HG02763 (cell line): ENCODE data around the gene FBXL7.

Experiments used
- ATAC-seq: cut with Tn5 transposase; IDR thresholded peaks from one replicate; pipeline ENCODE4 v1.9.1; 2021; ENCODE audit warnings: mild to moderate bottlenecking, moderate library complexity; ENCODE audit not compliant: unreplicated experiment

The FBXL7 gene

DNA sequence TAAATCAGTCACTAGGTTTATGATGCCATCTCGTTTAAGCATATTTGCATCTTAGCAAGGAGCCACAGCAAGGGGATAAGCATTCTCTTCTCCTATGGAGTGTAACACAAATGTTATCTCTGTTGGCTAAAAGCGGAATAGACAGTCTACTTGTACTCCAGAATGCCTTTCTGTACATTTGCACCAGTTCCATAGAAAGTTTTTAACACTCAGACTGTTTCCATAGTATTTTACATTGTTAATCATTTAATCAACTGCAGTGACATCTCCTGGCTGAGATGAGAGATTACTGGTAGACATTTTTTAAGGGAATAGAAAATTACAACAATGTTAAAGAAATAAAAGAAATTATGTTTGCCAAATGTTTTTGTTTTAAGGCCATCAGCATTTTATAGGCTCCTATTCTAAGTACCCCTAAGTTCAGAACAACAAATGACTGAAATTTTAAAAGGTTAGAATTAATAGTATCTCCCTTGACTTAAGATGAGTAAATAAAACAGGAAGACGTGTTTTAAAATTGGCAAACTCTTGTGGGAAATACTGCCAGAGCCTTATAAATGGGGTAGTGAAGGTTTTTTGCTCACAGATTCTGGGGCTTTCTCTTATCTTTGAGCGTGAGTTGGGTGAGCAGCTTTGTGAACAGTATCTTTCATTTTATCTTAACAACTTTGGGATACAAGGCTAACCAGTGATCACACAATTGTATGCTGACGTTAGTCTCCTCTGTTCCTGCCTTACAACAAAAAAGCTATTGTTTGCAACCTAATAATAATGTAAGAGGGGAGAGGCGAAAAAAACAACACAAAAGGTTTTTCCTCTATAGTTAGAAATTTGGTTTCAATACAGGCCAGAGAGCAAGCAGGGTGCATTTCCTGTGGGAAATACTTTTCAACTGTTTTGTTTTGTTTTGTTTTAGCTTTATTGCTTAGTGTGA, 294.3 kb downstream of the FBXL7 start:
- no peak for ATAC-seq

DNA sequence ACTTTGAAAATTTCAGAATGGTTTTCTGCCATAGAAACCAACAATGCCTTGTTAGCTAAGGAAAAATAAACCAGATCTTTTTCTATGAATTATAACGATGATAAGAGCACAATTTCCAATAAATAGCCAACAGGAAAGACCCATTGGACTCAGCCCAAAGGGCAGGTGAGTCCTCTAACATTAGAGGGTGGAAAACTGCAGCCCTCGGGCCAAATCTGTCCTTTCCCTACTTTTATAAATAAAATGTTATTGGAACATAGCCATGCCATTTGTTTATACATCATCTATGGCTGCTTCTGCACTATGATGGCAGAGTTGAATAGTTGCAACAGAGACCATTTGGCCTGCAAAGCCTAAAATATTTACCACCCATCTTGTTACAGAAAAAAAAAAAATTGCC, 296.1 kb downstream of the FBXL7 start:
- ATAC-seq, result no peak

DNA sequence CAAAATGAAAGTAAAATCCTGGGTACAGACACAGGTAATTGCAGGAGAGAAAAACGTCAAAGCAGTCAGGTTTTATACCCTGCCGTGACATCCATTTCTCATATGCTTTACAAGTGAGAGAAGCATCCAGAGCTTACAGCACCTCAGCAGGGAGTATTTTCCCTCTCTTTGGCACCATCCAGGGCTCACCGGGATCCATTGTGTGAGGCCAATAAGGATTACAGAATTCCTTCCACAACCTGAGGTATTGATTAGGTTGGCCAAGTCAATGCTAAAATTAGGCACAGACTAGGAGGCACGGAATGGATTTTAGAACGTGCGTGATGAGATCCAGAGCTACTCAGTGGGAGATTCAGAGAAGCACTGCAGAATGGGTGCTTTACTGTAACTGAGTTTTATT, 296.6 kb downstream of the FBXL7 start:
- no peak for ATAC-seq

GRCh38 chr5:15797116-15797515, 297.1 kb downstream of the FBXL7 start:
- ATAC-seq, result no peak

DNA sequence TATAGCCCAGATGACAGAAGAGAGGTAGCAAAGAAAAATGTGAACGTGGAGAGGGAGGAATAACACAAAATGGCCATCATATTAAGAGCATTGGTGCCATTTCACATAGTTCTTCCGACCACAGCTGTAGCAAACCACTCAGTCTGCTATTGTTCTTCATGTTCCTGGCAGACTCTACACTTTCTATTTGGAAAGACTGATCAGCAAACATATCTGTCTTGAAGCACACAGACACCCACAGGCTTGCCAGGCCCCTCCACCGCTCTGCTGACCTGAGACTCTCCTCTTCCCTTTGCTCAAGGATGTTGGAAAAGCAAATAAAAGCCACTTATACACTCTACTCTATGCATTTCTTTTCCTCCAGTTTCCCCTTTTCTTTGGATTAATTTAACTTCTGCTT, 298.0 kb downstream of the FBXL7 start:
- ATAC-seq, result no peak

DNA sequence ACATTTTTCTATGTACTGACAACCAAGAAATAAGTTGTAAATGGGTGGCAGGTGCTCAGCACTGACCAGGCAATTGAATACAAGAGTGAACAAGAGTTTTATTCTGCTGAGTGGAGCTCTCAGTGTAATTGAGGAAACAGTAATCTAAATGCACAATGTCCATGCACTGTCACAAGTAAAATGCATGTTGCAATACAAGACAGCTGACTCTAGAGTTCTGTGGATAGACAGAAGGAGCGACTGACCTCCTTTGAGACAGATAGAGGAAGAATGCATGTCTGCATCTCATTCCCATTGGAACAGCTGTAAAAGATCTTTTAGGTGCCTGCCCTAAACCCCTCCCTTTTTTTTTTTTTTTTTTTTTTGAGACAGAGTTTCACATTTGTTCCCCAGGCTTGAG, 299.0 kb downstream of the FBXL7 start:
- ATAC-seq, result no peak

DNA sequence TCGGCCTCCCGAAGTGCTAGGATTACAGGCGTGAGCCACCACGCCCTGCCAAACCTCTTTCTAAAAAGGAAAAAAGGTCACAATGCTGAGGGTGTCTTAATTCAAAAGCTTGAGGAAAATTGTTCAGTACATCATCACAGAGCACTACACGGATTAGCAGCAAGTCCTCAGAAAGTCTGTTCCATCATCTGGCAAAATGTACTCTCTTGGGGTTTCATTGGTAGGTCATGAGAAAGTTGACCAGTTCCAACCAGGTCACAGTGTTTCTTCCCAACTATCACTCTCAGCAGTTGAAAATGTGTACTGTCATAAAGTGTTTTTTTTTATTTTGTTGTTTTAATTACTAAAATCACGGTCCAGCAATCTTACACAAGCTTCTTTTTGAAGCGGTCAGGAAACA, 299.6 kb downstream of the FBXL7 start:
- ATAC-seq, result no peak

DNA sequence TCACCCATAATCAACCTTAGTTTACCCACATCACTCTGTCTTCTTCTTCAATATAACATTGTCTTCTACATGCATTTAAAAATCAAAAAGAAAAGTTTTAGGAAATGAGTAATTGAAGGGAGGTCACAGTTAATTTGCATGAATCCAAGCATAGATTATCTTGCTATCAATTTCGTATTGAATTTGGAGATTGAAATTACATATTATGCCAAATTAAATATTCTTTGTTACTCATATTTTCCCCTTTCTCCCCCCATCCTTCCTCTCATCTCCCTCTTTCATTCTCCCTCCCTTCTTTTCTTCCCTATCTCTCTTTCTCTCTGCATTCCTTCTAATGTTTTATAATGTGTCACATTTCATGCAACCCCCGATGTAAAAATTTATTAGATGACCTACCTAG, 303.3 kb downstream of the FBXL7 start:
- no peak for ATAC-seq

DNA sequence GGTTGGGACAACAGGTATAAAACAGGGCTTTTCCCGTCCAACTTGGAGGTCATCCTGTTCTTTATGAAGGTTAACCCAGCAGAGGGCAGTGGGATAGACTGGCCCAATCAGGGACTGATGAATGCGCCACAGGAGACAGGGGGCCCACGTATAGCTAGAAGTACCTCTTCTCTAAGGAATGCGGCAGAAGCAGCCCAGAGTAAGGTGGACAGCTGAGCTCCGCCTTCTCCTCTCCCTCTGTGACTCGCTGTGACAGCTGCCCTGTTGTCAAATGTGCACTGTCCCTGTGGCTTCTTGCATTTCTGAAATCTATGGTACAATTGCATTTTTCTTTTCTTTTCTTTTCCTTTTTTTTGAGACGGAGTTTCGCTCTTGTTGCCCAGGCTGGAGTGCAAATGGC, 306.6 kb downstream of the FBXL7 start:
- ATAC-seq, result no peak

DNA sequence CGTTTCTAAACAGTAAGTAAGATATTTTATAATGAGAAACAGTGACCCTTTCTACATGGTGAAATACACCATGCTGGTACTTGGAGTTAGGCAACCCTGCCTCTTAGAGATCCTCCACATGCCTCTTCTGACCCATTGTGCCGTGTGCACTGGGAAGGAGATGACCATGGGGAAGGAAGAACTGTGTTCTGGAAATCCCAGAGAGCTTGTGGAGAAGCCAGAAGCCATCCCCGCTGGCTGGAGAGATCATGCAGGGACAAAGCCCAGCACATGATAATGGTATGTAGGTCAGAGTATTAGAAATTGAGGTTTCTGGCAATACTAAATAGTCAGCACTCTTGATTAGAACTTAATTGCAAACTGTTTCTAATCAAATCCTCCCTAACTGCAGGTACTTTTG, 307.3 kb downstream of the FBXL7 start:
- ATAC-seq, result no peak

- no peak for ATAC-seq
Measured at GRCh38 chr5:15807871-15808270, 307.9 kb downstream of the FBXL7 start.

DNA sequence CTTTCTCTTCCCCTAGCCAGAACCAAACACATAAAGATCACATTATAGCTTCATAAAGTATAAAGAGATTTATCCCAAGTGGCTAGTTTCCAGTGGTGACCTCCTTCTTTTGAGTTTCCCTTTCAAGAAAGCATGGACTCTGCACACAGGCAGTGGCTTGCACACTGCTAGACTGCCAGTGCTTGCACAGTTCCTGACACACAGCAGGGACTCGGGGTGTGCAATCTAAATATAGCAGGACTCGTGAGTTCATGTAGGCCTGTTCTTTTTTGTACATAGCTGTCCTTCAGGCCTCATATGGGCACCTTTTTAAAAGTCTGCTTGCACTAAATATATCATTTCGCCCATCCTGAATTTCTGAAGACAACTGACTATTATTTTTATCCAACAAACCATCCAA, 308.6 kb downstream of the FBXL7 start:
- no peak for ATAC-seq

- no peak for ATAC-seq
Measured at GRCh38 chr5:15819617-15820016, 319.6 kb downstream of the FBXL7 start.

DNA sequence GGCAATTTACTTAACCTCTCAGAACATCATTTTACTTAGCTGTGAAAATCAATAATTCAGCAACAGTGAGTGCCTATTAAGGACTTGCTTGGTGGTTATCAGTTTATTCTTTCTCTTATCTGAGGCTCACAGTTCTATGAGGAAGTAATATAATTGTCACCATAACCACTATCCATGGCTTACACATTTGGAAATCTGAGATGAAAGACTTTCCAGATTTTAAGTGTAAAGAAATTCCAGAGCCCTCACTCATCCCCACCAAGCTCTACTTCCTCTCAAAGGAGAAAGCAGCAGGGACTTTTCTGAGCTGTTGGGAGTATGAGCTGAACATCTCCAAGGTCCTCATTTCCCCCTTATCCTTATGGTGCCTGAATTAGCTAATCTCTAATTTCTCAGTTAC, 321.5 kb downstream of the FBXL7 start:
- ATAC-seq, result no peak

DNA sequence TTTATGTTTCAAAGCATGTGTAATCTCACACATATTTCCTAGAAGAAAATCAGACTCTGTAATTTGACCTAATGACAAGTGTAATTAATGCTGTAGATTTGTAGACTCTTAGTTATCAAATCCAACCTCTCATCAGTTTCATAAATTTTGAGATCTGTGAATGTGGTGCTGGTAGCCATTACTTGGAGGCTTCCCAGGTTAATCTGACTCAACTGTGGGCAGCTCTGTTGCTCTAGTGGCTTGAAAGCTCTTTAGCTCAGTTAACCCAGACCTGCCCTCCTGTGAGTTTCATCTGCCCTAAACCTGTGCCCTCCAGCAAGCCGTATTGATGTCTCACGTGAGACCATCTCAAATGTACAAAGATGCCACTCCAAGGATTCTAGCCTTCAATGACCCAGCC, 323.4 kb downstream of the FBXL7 start:
- no peak for ATAC-seq

DNA sequence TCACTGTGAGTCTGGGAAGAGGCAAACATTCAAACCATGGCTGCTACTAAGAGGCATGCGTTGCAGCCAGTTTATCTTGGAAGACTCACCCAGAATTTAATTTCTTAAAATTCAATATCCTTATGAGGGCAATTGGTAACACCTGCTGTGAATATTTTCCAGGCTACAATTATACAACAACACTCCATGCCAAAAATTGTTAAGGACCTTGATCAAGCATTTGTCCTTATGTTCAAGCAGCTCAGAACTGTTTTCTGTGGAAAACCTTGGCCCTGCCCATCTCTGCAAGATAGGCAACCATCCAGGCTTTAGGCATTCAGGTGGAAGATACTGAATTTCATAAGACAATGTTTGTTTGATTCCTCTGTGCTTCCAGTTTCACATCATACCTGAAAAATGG, 327.8 kb downstream of the FBXL7 start:
- ATAC-seq, result no peak

DNA sequence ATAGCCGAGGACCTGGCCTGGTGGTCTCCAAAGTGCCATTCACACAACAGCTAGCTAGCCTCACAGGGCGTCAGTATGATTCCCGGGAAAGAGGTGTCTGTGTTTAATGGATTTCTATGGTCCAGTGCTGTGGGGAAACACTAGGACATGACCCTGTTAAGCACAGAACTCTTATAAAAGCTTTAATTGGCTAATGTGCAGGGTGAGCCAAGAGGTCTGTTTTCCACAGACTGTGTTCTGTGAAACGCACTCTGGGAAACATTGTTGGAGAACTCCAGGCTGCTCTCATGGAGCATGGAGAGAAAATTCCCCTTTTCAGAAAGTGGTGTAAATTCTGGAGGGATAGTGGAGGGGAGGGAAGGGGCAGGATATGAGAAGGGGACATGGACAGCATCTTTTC, 331.4 kb downstream of the FBXL7 start:
- no peak for ATAC-seq

DNA sequence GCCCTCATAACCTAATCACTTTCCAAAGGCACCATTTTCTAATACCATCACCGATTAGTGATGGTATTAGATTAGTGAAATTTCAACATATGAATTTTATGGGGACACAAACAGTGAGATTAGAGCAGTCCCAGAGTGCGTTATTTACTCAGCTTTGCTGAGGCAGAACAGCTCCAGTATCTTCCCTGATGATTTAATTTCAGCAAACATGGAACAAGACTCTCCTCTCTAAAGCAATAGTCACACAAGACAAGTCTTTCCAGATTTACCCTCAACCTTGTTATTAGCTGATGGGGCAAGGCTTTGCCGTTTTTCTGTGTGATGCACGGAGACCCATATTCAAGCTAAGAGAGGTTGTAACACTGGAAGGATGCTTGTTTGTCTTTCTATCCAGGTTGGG, 333.4 kb downstream of the FBXL7 start:
- no peak for ATAC-seq

GRCh38 chr5:15834596-15835245, 334.7 kb downstream of the FBXL7 start:
- ATAC-seq, result no peak

GRCh38 chr5:15835514-15835913, 335.5 kb downstream of the FBXL7 start:
- ATAC-seq, result no peak

DNA sequence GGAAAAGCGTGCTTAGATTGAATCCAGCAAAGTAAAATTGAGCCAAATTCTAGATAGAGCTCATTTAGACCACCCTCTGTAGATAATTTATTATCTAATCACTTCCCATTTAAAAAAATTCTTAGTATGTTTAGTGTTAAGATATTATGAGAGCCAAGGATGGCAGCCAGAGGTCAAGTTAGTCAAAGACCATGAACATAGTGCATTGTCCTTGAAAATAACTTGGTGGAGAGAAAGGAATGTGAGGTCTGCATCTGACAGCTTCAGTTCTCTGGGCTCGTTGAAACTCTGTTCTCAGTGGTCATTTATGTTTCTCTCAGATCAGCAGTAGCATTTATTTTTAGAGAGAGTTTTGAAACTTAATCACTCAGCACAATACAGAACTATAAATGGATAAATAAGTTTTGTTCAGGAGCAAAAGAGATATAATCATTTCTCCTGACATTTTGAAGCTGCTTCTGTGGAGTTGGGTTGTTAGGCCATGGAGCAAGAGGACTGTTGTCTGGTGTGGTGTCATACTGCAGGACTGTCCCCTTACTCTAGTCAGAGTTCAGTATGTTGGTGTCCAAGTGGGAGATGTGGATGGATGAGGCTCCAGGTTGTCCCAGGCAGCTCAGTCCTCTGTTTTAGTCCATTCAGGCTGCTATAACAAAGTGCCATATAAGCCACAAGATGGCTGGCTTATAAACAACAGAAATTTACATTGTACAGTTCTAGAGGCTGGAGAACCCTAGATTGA, 337.7 kb downstream of the FBXL7 start:
- ATAC-seq, result no peak

DNA sequence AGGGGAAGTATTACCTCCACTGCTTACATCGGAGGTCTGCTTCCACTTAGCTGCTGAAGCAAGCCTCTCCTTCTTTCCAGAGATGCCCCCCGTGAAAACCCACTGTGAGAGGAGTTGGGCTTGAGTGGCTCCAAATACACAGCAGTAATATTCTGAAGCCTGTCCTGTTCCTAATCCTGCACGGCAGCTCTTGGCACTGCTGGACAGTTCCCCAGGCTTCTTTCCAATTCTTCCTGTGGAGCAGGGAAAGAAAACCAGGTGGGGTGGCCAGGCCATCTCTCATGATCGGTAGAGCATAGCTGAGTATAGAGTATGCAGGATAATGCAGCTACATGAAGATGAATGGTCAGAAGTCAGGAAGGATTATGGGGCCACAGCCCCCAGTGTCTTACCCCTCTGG, 344.3 kb downstream of the FBXL7 start:
- no peak for ATAC-seq
